Psoas muscle (tissue), 8 donors: ENCODE data around the gene PCSK7. TPM values are rescaled to one million over a fixed set of nuclear protein-coding genes. Genes with fewer than 3 reads are reported as not detected.
A peak's percentile ranks its signal among the peaks of the same experiment; 100 is the strongest.

ENCODE experiments used
- ATAC-seq, 4 donors: fragments of 200-7000 bp; cut with Tn5 transposase; one replicate each; pipeline ENCODE4 v1.9.1; 2020; ENCODE audit warnings: moderate library complexity in 3 of 4, mild to moderate bottlenecking in 2 of 4
- DNase-seq, 2 donors: peaks; one replicate each; pipeline ENCODE4 v3.0.0-alpha.2; 2020
- H3K27ac ChIP-seq: fragments of 200-600 bp; one replicate; pipeline ENCODE4 v1.8.0; 2022
- H3K27me3 ChIP-seq, 3 donors: fragments of 200-600 bp in 1 of 3; one replicate each; pipeline versions ENCODE4 v1.6.1 to v1.8.0; 2013 to 2022; ENCODE audit warnings: low read length in 2 of 3, mild to moderate bottlenecking in 2 of 3, moderate library complexity in 1 of 3; ENCODE audit not compliant: insufficient read depth in 3 of 3
- H3K36me3 ChIP-seq, 2 donors: fragments of 200-600 bp in 1 of 2; one replicate each; pipeline versions ENCODE4 v1.6.1 to v1.8.0; 2013 to 2022; ENCODE audit warnings: low read depth in 1 of 2, mild to moderate bottlenecking in 1 of 2, moderate library complexity in 1 of 2; ENCODE audit not compliant: insufficient read depth in 1 of 2
- H3K4me1 ChIP-seq: fragments of 200-600 bp; one replicate; pipeline ENCODE4 v1.8.0; 2022
- H3K4me3 ChIP-seq: fragments of 200-600 bp; one replicate; pipeline ENCODE4 v1.8.0; 2022; ENCODE audit warnings: mild to moderate bottlenecking
- H3K9me3 ChIP-seq: fragments of 200-600 bp; one replicate; pipeline ENCODE4 v1.8.0; 2022
- CTCF ChIP-seq: fragments of 200-600 bp; IDR thresholded peaks from one replicate; pipeline ENCODE4 v1.8.0; 2022; ENCODE audit warnings: antibody characterized with exemption
- WGBS, 3 donors: extraction: QIAGEN DNeasy Blood & Tissue Kit; methylation state at CpG; one replicate each; pipeline versions ENCODE4 v1.1.6 to v1.1.7; 2013; 5-methylcytosine and 5-hydroxymethylcytosine counted together
- intact Hi-C, 2 donors: fragments of 100-400 bp; cut with DNase I; formaldehyde crosslinking; loops; one replicate each; pipeline versions ENCODE4 v1.11.0 to v1.14.2; 2022
- polyA plus RNA-seq, 3 donors: library from polyadenylated mRNA; stranded (reverse); fragments of 200-250 nt; gene quantifications; one replicate each; pipeline ENCODE4 v1.2.3, GENCODE V29; 2013
- total RNA-seq, 4 donors: library from RNA; stranded (reverse); fragmentation: NEBNext Ultra II Directional in 2 of 4; extraction: Animal tissue kit (Norgen Biotek cat#: 25700) in 2 of 4; gene quantifications; one replicate each; pipeline versions ENCODE4 v1.2.1 to v1.2.4, GENCODE V29; 2021 to 2023
- donor health status: healthy with polysubstance abuse.
- donor health status: DM: no; HTN: no; CAD: no; lungs with moderate emphysema.
- donor health status: Bipolar disorder and iron deficiency.
- donor health status: healthy.
- donor health status: DM: yes; HTN: yes; CAD: no.
- donor health status: DM: no; HTN: no; CAD: no.
- donor health status: DM: no; HTN: no; CAD: no.
- donor health status: DM: yes; HTN: yes; CAD: no.

The PCSK7 gene
- total and polyA plus RNA-seq, 7 donors = 9.9 to 23.6 (median 17.5) TPM

GRCh38 chr11:117218133-117218915 lies 13.5 kb downstream of the PCSK7 start:
- peak overlapping the region; percentile 13 for H3K4me3 ChIP-seq
- ATAC-seq = no peak
- 59 to 62% (median 62%) methylated on average over 15 of the region's 15 CpGs for WGBS, 3 donors
- peaks cover 48% of the 10 kb centered on the region for H3K4me1 ChIP-seq
- H3K36me3 ChIP-seq = peaks cover 10 to 70% of the 10 kb centered on the region in 2 donors
- no peaks in the 10 kb centered on the region for H3K9me3 ChIP-seq
- intact Hi-C loops = loop anchor here in 1 of 2 donors (5.0 kb wide), 1 partner anchor 36 kb away; no protein-coding TSS in a partner anchor
- DNase-seq = no peak
- no peak for TF ChIP-seq CTCF
- peak overlapping the region; percentile 62 for H3K27ac ChIP-seq
- no peaks in the 10 kb centered on the region for H3K27me3 ChIP-seq

- H3K36me3 ChIP-seq = peaks cover 10 to 68% of the 10 kb centered on the region in 2 donors
- peak overlapping the region; percentile 13 for H3K4me3 ChIP-seq
- peak overlapping the region; percentile 62 for H3K27ac ChIP-seq
- ATAC-seq = no peak
- DNase-seq = no peak
- TF ChIP-seq CTCF = no peak
- 70 to 72% (median 71%) methylated on average over 11 of the region's 11 CpGs for WGBS, 3 donors
- intact Hi-C loops = loop anchor here in 1 of 2 donors (5.0 kb wide), 1 partner anchor 35 kb away; no protein-coding TSS in a partner anchor
- no peaks in the 10 kb centered on the region for H3K9me3 ChIP-seq
- H3K27me3 ChIP-seq = no peaks in the 10 kb centered on the region
- H3K4me1 ChIP-seq = peaks cover 42% of the 10 kb centered on the region
Observed at GRCh38 chr11:117217141-117218084, 14.5 kb downstream of the PCSK7 start.

GRCh38 chr11:117214404-117215110 lies 17.3 kb downstream of the PCSK7 start:
- 83 to 90% (median 89%) methylated on average over 7 of the region's 7 CpGs for WGBS, 3 donors
- DNase-seq (peak in 1 of 2 donors; percentile 2), ATAC-seq (no peak)
- no peak overlapping the region for H3K27ac ChIP-seq
- intact Hi-C loops = loop anchor here in 1 of 2 donors (5.0 kb wide), 1 partner anchor 32 kb away; no protein-coding TSS in a partner anchor
- TF ChIP-seq CTCF = no peak
- H3K4me1 ChIP-seq = peaks cover 15% of the 10 kb centered on the region
- H3K36me3 ChIP-seq = peaks cover 10 to 81% of the 10 kb centered on the region in 2 donors
- H3K27me3 ChIP-seq = no peaks in the 10 kb centered on the region
- no peaks in the 10 kb centered on the region for H3K9me3 ChIP-seq
- H3K4me3 ChIP-seq = no peak overlapping the region

GRCh38 chr11:117212697-117213355 lies 19.0 kb downstream of the PCSK7 start:
- intact Hi-C loops = no loop called here
- DNase-seq (peak in 1 of 2 donors; percentile 4), ATAC-seq (no peak)
- TF ChIP-seq CTCF = no peak
- no peak overlapping the region for H3K4me3 ChIP-seq
- peaks cover 10 to 64% of the 10 kb centered on the region in 2 donors for H3K36me3 ChIP-seq
- H3K9me3 ChIP-seq = no peaks in the 10 kb centered on the region
- WGBS, 3 donors = 86 to 93% (median 90%) methylated on average over 11 of the region's 11 CpGs
- peaks cover 4% of the 10 kb centered on the region for H3K4me1 ChIP-seq
- H3K27me3 ChIP-seq = no peaks in the 10 kb centered on the region
- no peak overlapping the region for H3K27ac ChIP-seq
